NCI-H345 (cell line): ENCODE data around the gene PTGS1.
A peak's percentile ranks its signal among the peaks of the same experiment; 100 is the strongest.
"Not testable (repeated sequence)": the region's sequence is repeated elsewhere in the genome, so short reads cannot be mapped to it uniquely, and the experiment has no call there.

ENCODE experiments used
- DNase-seq: peaks from one replicate; lab custom pipeline; 2025; lab: John Stamatoyannopoulos, UW

Gene PTGS1

DNA sequence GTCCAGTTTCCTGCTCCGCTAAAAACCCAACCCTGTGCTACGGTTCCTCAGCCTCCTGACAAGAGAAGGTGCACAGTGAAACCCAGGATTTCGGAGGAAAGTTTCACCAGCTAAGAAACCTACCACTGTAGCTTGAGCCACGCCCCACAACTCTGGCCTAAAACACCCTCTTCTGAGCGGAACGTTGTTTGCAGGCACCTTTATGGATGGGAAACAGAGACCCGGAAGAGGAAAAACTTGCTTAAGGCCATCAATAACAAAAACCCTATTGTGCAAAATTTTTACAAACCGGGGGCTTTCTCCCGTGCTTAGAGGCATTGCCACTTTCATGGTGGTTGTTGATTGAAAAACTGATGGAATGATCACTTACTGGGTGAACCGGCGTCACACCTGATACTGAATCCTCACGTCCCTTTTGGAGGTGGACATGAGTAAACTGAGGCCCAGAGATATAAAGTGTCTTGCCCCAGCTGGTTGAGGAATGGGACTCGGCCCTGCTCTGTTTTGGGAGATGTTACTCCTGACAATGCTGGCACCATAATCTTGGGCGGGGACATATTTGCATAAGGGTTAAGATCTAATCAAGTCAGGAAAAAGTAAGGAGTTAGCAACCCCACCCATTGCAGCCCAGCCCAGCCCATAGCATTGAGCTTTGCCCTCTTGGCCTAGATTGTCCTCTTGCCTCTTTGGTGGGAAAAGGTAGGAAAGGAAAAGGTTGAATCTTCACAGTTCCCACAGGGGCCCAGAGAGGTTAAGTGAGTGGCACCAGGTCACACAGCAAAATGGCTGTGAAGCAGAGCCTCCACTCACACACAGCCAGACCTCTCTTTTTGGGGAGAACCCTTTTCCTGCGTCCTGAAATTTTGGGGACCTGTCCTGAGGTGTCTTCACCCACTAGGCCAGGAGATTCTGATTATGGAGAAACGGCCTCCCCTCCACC, 23.2 kb upstream of the PTGS1 start:
- no peak for DNase-seq

DNA sequence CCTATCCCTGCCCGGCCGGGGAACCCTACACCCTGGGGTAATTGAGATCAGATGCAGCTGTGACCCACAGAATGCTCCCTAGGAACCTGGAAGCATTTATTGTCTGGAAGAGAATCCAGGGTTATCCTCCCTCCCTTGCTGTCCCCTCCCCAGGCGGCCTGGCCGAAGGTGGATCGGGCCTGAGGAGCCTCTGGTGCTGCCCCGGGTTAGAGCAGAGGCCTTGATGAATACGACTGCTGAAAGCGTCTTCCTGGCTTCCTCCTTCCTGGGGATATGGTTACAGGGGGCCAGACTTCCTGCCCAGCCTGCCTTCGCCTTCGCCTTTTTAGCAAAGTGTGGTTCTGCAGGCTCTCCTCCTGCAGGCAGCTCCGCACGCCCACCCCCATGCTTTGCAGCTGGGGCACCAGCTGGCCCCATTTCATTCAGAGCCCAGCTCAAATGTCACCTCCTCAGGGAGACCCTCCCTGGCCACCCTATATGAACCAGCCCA, 22.5 kb upstream of the PTGS1 start:
- DNase-seq: no peak

DNA sequence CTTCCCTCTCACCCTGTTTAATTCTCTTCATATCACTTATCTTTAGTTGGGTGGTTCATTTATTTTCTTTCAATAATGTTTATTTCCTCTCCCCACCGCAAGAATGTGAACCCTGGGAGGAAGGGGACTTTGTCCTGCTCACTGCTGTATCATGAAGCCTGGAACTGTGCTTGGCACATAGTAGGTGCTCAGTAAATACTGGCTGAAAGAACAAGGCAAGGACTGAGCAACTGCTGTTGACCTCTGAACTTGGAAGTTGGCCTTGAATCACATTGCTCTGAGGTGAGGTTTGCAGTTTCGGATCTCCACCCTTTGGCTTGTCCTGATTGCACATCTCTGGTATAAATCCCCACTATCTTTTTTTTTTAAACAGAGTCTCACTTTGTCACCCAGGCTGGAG, 22.0 kb upstream of the PTGS1 start:
- DNase-seq: no peak

DNA sequence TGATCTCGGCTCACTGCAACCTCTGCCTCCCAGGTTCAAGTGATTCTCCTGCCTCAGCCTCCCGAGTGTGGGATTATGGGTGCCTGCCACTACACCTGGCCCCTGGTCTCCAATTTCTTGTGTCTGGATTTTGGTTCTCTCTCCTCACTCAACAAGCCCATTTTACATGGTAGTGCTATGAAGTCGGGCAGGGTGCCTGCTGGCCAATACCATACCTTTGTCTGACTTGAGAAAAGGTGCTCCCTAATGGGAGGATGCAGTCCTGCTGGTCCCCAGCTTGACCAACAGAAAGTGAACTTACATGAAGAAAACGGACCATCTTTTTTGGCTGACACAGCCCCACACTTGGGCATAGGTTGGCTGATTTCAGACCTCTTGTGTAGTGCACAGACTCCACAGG, 21.6 kb upstream of the PTGS1 start:
- DNase-seq: no peak

DNA sequence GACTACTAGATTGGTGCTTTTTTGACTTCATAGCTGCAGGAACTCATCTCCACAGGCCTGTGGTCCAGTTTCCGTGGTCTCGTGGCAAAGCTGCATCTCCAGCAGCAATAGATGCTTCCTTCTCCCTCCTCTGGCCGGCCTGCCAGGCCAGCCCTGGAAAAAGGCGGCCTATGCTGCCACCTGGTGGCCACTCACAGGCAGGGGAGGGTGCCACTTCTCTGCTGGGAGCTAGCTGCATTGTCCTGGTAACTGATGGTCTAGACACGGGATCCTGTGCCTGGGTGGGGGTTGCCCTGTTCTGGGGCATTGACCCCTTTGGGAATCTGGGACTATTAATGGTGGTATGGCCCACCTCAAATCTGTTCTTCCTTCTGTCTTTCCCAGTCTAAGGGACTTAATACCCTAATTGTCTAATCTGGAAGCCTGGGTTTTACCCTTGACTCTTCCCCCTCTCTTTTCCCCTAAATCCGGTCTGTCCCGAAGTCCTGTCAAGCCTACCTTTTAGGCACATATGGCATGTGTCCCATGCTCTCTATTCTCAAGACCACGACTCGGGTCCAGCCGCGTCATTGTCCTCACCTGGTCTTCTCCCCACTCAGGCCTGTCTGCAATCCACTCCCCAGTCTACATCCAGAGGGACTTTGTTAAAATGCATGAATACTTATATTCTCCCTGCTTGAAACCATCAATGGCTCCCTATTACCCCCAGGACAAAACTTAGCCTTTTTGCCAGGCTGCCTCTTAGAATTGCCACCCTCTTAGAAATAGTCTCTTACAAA, 20.1 kb upstream of the PTGS1 start:
- peak; percentile 78 for DNase-seq

DNA sequence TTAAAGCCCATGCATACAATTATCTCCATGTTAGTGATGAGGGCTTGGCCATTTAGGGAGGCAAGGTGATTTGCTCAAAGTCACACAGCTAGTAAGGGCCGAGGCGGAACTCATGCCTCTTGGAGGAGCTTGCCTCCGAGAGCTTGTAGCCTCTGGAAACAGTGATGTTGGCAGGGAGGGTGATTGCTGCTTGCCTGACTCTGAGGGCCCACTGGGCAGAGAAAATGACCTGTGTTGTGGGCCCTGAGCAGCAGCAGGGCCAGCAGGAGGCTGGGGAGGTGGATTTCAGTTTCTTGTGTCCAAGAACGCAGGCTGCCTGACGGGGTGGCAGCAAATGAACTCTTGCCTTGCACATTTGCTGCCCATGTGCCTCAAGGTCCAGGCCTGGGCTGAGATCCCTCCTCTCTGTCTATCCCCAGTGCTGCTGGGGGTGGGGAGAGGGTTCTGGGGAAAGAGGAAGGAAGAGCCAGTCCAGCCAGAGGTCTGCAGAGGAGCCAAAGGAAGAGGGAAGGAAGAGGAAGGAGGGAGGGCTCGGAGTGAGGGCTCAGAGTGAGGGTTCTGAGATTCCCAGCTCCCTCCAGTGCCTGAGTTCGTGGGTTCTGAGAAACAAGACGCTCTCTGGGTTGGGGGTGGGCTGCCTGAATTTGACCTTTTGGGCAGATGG, 16.2 kb upstream of the PTGS1 start:
- no peak for DNase-seq

DNA sequence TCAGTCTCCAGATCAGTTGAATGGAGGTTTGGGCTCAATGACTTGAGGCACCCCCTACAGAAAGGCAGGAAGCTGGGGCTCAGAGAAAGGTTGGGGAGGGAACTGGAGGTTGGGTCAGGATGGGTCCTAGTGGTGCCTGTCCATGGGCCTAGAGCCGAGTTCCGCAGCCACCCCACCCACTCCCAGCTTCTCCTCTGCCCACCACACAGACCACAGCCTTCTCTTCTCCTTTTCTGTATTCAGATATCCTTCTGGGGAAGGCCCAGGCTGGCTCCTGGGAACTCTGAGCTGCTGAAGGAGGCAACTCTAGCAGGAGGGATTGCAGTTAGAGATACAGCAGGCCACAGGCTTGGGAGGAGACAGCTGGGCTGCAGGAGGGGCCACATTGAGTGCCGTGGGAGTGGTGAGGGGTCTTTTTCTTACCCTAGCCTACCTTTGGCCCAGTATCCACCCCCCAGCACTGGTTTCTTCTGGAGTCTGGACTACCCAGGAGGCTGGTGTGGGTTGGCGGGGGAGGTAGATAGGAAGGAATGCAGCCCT, 15.4 kb upstream of the PTGS1 start:
- no peak for DNase-seq

DNA sequence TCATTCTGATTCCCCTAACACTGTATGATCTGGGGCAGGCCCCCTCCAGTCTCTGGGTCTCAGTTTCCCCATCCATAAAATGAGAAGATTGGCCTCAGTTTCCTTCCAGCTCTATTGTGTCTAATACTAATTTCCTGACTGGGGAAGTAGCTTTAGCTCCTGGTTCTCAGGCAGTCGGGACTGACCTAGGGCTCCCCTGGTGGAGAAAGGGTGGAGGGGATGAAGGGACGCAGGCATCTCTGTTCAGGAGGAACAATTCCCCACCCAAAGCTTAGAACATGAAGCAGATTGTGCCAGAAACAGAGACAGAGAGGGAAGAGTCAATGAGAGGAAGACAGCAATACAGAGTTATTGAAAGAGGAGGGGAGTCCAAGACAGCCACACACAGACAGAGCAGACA, 14.2 kb upstream of the PTGS1 start:
- no peak for DNase-seq

DNA sequence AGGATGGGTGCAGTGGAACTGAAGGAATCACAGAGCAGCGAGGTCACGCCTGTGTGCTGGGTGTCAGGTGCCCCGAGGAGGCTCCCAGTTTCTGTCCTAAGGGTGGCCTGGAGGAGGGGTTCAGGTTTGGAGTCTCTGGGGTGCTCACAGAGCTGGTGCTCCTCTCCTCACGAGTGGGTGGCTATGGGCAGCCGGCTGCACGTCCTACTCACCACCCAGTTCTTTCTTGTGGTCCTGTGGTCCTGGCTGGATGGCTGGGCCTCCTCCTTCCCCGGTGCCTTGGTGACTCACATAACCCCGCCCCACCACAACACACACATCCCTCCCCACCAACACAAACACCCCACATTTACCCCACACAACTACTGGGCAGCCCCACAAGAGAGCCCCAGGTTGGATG, 9.9 kb upstream of the PTGS1 start:
- no peak for DNase-seq

DNA sequence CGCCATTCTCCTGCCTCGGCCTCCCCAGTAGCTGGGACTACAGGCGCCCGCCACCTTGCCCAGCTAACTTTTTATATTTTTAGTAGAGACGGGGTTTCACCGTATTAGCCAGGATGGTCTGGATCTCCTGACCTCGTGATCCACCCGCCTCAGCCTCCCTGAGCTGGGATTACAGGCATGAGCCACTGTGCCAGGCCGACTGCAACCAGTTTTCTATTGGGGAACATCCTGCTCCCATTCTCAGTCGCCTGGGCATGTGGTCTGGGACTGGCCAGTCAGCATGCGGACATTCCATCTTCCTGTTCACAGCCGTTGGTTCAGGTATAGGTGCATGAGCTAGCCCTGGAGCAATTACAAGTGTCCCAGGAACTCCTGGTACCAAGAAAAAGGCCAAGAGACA, 7.7 kb upstream of the PTGS1 start:
- not testable (repeated sequence) for DNase-seq

DNA sequence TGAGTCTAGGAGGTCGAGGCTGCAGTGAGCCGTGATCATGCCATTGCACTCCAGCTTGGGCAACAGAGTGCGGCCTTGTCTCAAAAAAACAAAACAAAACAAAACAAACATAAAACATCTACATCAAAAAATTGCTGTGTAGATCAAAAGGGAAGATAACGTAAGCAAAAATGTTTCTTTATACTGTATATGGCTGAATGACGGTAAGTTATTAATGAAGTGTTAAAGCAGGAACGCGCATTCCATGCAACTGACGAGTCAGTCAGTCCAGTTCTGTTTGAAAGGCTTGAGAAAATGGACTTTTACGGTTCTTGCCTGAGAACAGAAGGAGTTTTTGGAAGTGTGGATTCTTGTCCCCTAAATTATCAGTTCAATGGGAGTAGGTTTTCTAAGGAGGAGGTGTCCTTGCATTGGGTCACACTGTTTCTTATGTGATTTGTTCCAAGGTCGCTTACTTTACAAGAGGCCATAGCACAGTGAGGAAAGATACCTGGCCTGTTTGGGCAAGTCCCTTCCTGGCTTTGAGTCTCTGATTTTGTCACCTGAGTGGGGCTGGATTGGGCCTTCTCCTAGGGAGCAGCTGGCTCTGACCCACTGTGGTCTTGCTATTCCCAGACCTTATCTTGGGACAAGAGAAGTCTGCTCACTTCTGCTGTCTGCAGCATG, 6.6 kb upstream of the PTGS1 start:
- DNase-seq: no peak

DNA sequence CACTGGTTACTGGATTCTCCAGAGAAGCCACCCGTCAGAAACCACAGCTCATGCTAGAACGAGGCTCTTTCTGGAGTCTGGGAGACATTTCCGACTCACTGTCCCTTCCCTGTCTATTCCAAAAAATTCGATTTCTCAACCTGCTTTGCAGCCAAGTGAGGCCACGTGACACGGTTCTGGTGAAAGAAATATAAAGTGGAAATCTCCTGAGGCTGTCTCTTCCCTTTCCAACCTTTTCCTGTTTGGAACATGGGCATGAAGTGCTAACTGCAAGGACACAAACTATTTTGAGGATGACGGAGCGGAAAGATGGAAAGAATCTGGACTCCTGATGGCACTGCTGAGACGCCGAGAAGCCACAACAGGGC, 6.1 kb upstream of the PTGS1 start:
- DNase-seq: no peak

DNA sequence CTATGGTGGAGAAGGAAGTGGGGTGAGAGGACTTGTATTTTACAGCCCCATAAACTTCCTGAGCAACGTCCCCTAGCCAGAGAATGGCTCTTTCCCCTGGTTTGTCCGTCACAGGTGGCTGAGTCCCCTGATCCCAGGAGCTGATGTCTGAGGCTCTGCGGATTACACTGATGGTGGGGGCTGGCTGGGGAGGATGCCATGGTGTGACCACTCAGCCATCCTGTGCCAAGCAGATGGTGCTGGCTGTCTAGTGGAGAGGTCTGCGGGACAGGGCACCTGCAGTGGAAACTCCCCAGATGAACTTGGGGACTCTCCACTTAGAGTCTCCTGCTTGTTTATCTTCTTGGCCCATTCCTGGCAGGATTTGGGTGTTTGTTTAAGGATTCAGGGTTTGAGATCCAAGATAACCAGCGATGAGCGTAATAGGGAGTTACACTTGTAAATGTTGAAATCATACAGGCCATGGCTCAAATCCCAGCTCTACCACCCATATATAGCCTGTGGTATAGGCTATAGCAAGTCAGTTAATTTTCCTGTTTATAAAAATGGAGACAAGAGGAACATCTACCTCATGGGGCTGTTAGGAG, 4.7 kb upstream of the PTGS1 start:
- no peak for DNase-seq

DNA sequence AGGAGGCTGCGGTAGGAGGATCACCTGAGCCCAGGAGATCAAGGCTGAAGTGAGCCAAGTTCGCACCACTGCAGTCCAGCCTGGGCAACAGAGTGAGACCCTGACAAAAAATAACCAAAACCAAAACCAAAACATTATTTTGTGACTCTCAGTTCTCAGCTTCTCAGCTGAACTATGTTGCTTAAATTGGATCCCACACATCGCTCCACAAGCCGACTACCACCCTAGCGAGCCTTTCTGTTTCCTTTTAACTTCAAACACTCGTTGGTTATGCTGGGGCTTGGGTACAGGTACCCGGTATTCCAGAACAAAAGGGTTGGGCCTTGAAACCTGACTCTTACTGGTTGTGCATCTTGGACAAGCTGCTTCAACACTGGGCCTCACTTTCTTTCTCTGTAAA, 3.8 kb upstream of the PTGS1 start:
- DNase-seq: no peak

DNA sequence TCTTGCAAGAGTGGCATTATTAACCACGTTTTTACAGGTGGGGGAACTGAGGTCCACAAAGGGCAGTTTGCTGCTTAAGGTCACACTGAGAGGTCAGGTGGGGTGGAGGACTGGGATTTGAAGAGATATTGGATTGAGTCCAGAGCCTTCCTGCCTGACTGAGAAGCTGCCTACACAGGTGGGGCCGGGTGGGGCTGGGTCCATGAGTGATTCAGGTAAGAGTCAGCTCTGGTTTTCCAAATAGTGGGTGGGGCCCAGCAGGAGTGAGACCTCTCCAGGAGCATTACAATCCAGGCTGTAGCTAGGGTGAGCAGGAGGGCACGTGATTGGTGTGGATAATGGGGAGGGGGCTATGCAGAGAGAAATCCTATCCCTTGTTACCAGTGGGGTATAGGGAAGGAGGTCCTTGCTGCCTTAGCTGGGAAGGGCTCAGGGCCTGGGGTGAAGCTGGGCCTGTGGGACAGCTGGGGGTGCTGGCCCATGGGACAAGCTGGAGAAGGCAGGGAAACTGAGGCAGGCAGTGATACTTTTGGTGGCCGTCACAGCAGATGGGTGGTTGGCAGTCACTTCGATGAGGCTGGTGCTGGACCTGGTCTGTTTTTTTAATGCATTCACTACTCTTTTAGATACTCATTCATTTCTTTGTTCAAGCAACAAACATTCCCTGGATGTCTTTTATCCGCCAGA, 2.9 kb upstream of the PTGS1 start:
- DNase-seq: no peak

DNA sequence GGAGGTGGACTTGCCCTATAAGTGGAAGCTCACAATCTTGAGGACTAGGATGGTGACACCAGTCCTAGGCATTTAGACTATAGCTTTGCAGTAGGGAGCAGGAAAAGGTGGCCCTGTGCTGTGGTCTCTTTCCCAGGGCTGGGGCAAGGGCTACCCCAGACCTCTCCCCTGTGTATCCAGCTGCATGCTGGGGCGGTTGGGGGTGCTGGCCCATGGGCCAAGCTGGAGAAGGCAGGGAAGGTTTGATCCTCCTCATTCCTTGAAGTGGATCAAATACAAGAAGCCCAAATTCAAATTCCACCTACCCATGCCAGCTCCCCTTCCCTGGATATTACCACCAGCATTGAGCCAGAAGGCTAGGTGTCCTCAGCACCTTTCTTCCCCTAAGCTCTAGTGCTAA, 2.2 kb upstream of the PTGS1 start:
- DNase-seq: no peak

DNA sequence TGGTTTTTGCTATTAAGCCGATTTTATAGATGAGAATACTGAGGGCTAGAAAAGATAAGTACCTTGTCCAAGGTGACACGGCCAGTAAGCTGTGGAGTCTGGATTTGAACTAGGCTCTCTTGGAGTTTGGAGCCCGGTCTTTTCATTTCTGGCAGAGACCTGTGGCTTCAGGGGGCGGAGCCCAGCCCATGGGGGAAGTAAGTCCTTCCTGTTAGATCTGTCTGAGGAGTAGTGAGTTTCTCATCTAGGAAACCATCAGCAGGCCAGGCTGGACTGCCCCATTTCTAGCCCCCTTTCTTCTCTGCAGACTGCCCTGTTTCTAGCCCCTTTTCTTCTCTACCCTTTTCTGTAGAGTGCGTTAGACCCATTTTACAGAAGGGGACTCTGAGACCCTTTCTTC, 521 bp upstream of the PTGS1 start:
- no peak for DNase-seq

DNA sequence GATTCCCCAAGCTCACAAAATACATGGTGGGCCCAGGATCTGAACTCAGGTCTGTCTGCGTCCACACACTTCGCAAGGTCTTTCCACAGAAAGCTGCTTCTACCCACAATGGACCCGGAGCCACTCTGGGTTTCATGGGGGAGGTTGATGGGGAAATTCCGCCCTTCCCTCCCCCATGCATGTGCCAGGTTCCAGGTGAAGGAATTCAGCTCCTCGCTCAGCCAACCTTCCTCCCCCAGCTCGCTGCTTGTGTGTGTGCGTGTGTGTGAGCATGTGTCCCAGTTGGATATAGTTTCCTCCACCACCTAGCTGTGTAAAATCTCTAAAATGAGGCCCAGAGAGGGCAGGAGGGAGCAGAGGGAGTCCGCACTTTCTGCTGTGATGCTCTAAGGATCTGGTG, 1.0 kb downstream of the PTGS1 start:
- DNase-seq: no peak

DNA sequence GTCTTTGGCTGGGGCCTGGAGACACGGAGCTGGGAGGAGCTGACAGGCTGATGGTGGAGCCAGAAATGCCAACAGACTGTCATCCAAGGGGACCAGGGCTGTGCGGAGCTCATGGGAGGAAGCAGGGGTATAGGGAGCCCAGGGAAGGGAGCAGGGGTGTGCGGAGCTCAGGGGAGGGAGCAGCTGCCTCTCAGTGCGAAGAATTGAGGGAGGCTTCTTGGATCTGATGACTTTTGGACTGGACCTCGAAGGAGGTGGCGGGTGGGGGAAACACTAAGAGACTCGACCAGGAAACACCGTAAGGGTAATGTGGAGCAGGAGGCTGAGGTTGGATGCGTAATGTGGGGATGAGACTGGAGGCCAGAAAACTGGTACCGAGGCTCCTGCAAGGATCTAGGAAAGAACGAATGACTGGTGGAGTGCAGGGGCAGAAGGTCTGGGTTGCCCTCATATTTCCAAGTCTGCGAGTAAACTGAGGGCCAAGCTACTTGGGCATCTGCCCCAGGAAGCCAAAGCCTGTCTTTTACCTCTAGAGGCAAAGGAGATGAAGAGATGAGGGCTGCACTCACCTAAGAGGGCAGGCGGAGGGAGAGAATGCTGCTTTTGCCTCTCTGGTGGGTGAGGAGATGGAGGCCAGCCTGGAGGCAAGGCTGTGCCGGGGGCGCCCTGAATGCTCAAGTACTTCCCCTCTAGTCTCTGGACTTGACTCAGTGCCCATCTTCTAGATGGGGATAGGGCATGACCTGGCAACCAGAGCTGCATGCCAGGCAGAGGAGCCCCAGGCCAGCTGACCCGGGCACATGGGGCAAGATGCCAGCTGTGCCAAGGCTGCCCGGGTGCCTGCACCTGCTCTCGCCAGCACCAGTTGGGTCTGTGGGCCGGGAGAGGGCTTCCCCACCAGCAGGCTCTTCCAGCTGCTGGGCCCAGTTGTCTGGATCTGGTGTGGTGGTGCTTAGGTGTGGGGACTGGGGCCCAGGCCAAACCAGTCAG, 2.3 kb downstream of the PTGS1 start:
- no peak for DNase-seq
